NCI-H460 (cell line): ENCODE measurements around the gene CD80. TPM values are rescaled to one million over a fixed set of nuclear protein-coding genes. Genes with fewer than 3 reads are reported as not detected.
"Not testable (repeated sequence)": the region's sequence is repeated elsewhere in the genome, so short reads cannot be mapped to it uniquely, and the experiment has no call there.

Experiments used
- DNase-seq: peaks from one replicate; pipeline ENCODE4 v3.0.0-alpha.2; 2016; ENCODE audit warnings: low read depth; ENCODE audit errors: extremely low read depth
- total RNA-seq: library from RNA; depleted of rRNA; stranded (reverse); fragments of >200 nt; shearing (Covaris generic); gene quantifications from 2 replicates; pipeline ENCODE4 v1.2.3, GENCODE V29; 2014

The CD80 gene
- total RNA-seq, 1 experiment from 2014 or later, result not detected

DNA sequence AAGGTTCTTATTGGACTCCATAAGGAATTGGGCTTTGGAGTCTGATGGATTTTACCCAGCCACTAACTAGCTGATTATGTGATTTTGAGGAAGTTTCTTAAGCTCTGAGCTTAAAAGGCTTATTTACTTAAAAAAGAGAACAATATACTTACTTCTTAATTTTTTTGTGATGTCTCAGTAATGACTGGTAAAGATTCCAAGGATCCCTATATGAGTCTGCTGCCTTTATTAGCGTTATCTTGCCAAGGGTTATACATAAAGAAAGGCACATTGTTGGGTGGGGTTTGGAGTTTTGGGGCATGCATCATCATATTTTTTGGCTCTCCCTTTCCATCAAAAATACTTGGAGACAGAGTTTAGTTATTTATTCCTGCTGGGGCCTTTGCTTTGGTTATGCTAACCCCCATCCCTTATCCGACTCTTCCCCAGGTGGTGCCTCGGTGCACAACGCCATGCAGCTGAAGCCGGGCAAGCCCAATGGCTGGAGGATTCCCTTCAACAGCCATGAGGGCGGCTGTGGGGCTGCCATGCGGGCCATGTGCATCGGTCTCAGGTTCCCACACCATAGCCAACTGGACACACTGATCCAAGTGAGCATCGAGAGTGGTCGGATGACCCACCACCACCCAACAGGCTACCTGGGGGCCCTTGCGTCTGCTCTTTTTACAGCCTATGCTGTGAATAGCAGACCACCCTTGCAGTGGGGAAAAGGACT is 26.6 kb upstream of the CD80 start:
- DNase-seq, result no peak

- DNase-seq, result no peak
These were observed 25.8 kb upstream of the CD80 start for GRCh38 chr3:119585208-119585607.

DNA sequence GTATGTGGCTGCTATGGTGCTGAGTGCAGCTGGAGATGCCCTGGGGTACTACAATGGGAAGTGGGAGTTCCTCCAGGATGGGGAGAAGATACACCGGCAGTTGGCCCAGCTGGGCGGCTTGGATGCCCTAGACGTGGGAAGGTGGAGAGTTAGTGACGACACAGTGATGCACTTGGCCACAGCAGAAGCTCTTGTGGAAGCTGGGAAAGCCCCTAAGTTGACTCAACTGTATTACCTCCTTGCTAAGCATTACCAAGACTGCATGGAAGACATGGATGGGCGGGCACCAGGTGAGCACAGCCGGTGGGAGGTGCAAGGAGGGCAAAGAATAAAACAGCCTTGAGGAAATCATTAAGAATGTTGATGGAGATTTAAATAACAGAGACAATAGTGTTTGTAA is 22.8 kb upstream of the CD80 start:
- no peak for DNase-seq

DNA sequence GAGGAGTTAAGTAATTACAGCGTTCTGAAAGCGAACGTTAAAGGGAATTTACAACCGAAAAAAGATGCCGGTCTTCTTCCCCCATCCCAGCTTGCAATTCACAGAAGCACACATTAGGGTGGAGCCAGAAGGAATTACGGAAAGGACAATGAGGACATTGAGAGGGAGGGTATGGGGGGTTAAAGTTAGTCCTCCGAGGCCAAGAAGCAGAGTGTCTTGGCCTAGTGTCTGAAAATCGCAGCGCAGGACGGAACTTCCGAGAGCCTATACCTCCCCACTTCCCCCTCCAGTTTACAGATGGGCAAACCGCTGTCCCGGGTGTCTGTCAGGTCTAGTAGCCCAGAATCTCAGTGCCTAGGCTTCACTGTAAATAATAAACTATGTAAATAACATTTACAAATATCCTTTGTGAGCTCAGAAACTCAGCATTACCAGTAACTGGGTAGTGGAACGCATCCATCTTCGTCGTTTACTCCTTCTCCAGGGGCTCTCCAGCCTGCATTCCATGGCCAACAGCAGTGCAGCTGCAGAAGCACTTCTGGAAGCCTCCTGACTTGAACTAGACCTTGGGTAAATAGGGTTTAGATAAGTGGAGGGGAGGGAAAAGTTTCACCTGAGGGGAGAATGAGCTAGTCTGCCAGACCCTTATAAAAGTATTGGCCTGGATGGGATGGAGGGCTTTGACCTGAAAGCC is 20.8 kb upstream of the CD80 start:
- no peak for DNase-seq

GRCh38 chr3:119579366-119580066 is 20.1 kb upstream of the CD80 start, which contains the start of gene ADPRH:
ADPRH (plus strand) TSS chr3:119579492; CDS start chr3:119582170, 2,678 bp downstream.
- peak; percentile 18 for DNase-seq

DNA sequence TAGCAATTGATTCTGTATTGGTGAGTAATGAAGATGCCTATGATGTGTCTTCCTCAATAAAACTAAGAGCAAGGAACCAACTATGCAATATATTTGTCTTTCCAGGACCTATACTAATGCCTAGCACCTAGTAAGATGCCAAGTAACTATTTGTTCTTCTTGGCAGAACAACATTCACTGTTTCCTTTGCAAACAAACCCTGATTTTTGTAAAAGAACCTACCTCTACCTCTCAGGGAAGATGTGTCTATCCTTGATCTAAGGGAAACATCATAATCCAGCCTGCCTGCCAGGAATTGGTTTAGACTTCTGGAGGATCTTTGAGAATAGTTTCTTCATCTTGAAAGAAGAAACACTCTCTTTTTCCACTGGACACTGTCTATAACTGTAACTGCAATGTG is 16.1 kb upstream of the CD80 start:
- DNase-seq, result no peak

- no peak for DNase-seq
These were observed 12.3 kb upstream of the CD80 start for GRCh38 chr3:119571688-119572087.

DNA sequence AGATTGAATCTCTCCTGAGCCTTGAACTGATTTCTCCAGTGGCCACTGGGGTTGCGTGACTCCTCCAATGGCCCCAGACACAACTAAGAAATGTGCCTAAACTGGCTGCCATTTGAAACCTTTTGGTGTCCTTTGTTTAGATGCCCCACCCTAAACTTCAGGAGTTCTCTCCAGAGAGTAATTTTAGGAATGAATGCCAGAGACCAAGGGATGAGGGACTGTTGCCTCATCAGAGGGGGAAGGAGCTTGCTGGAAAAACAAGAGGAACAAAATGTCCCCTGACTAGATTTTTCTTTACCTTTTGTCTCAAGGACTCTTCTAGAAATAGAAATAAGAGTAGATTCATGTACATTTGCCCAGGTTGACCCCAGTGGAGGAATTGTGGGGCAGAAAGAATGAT is 11.8 kb upstream of the CD80 start:
- DNase-seq, result no peak

DNA sequence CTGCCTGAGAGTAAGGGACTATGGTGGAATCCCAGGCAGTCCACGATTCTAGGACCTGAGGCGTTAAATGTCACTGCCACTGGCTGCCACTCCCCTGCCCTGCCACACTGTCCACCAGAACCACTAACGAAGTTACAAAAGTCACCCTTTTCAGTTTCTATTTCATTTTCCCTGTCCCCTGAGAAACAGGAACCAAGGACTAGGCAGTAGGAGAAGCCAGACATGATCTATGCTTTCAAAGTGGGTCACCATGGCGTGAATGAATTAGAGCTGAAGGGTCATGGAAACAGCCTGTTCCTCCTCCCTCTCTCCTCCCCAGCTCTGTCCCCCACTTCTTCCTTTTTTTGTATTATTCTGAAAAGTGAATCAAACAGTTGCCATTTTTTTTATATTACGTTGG is 10.8 kb upstream of the CD80 start:
- DNase-seq, result no peak

GRCh38 chr3:119569156-119569555 is 9.7 kb upstream of the CD80 start:
- no peak for DNase-seq

GRCh38 chr3:119563334-119563733 is 3.9 kb upstream of the CD80 start:
- DNase-seq, result not testable (repeated sequence)

DNA sequence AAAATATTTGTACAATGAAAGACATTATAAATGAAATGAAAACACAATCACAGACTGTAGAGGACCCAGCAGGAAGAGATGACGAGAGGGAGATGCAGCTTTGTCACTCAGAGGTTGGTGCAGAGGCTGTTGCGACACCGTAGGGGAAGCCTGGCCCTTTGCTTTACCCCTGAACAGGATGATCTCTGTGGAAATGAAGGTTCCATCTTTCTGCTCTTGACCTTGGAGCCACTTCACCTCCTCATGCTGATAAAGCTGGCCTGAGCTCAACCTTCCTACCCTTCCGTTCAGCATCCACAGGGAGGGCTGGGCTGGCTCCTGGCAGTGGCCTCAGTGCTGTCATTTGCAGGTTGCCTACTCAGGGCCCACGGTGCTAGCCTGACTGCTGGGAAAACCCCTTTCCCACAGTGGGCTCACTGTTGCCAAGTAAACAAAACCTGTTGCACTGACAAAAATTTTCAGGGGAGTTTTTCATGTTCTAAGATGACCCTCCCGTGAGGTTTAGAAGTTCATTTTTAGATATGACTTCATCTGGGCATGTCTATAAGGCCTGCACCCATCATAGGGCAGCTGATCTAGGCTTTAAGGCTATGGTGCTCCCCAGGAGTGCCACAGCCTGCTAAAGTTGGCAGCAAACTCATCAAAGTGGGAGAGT is 3.0 kb upstream of the CD80 start:
- DNase-seq, result no peak

GRCh38 chr3:119560160-119560559 is 746 bp upstream of the CD80 start:
- no peak for DNase-seq

- no peak for DNase-seq
These were observed 642 bp downstream of the CD80 start for GRCh38 chr3:119558626-119559317.

DNA sequence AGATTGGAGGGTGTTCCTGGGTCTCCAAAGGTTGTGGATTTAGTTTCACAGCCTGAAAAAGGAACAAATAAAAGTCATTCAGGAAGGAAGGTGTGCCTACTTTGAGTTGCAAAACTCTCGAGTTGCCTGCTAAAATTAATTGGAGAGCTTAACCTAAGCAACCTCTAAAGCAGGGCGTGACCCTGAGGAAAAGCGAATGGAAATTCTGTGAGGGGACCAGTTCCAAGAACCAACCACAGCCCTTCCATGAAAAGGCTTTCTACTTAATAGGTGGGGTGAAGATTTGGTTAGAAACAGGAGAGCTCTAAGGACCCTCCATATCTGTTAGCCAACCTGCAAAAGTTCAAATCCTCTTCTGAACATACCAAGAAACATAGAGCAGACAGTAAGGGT is 1.5 kb downstream of the CD80 start:
- no peak for DNase-seq

DNA sequence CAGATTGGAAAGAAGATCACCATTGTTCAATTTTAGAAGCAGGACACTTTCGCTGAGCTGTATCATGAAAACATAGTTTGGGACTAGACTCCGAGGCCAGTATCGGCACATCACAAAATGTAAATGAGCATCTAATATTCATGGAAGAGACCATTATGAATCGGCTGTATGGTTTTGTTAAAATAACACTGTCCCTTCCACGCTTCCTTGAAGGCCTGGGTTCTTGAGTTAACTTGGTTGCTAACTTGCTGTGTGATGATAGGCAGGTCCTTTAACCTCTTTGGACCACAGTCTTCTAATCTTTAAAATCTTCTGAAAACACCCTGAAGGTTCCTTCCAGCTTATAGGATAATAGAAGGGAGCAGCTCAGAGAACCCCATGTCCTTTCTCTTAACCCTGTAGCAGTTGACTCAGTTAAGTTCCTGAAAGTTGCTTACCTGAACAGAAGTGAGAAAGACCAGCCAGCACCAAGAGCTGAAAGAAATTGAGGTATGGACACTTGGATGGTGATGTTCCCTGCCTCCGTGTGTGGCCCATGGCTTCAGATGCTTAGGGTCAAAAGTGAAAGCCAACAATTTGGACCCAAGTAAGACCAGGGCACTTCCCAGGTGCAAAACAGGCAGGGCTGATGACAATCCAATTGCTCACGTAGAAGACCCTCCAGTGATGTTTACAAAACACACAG is 2.1 kb downstream of the CD80 start:
- no peak for DNase-seq

DNA sequence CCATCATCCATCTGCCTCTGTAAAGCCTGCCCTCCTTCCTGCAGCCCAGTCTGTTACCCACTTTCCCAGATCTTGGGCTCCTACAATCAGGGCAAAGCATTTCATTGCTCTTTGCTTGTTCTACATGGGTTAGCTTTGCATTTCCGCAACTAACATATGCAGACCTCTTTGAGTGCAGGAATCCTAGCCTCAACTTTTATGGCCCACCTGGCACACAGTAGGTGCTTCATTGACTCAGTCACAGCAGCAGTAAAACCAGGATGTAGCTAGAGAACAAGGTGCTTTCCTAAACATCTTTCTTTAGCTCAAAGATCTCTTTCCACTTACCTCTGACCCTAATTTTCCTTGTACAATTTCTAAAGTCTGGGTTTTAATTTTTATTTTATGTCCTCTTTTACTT is 3.5 kb downstream of the CD80 start:
- DNase-seq, result no peak

DNA sequence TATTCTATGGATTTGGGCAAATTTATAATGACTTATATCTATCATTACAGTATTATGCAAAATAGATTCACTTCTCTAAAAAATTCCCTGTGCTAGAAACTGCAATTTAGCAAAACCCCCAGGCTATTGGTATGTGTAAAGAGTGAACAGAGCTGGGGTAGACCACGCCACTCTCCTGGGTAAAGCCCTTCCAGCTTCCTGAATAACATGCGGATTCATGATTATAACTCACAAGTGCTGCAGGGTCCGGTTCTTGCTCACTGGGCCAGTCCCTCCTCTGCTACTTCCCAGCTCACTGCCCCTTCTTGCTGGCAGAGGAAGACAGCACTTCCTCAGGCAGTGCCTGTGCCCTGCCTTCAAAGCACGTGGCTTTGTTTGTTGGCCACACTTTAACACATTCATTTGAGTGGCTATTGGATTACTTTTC is 4.1 kb downstream of the CD80 start:
- DNase-seq, result no peak

GRCh38 chr3:119553823-119554415 is 5.5 kb downstream of the CD80 start:
- no peak for DNase-seq

DNA sequence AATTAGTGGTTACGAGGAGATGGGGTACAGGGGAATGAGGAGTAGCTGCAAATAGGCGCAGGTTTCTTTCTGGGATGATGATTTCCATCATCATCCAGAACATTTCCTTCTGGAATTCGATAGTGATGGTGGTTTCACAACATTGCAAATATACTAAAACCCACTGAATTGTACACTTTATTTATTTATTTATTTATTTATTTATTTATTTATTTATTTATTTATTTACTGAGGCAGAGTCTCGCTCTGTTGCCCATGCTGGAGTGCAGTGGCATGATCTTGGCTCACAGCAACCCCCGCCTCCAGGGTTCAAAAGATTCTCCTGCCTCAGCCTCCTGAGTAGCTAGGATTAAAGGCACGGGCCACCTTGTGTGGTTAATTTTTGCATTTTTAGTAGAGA is 6.5 kb downstream of the CD80 start:
- DNase-seq, result not testable (repeated sequence)
